NOMO-1 (cell line): Measurements from ENCODE around the gene SHE.
A peak's percentile ranks its signal among the peaks of the same experiment; 100 is the strongest.

Experiments
- DNase-seq, 2 experiments: peaks; one replicate each; lab custom pipeline; 2025; ENCODE audit not compliant: unreplicated experiment in 2 of 2; lab: John Stamatoyannopoulos, UW

SHE gene

GRCh38 chr1:154453161-154453560, 49.1 kb downstream of the SHE start:
- DNase-seq = no peak

GRCh38 chr1:154448331-154448811, 53.8 kb downstream of the SHE start:
- no peak for DNase-seq

- DNase-seq = no peak
Measured at GRCh38 chr1:154446789-154447188, 55.4 kb downstream of the SHE start.

- no peak for DNase-seq
Measured at GRCh38 chr1:154446292-154446691, 55.9 kb downstream of the SHE start.

DNA sequence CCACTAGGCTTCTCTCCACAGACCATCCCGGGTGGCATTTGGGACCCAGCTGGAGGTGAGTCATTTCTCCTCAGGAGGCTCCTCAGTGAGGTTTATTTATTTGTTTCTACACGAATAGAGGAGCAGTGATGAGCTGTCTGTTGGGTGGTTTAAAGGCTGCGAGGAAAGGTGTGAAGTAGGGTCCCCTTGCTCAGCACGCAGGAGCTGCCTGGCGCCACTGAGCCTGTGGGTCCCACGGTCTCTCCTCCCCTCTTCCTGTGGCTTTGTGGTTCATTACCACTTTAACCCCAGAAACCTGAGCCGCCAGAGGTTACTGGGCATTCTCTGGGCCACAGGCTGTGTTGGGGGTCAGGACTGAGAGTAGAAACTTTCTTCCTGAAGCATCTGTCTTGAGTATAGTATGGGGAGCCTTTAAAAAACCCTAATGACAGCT, 57.2 kb downstream of the SHE start:
- DNase-seq = no peak

GRCh38 chr1:154443274-154444013, 58.8 kb downstream of the SHE start:
- DNase-seq = no peak

DNA sequence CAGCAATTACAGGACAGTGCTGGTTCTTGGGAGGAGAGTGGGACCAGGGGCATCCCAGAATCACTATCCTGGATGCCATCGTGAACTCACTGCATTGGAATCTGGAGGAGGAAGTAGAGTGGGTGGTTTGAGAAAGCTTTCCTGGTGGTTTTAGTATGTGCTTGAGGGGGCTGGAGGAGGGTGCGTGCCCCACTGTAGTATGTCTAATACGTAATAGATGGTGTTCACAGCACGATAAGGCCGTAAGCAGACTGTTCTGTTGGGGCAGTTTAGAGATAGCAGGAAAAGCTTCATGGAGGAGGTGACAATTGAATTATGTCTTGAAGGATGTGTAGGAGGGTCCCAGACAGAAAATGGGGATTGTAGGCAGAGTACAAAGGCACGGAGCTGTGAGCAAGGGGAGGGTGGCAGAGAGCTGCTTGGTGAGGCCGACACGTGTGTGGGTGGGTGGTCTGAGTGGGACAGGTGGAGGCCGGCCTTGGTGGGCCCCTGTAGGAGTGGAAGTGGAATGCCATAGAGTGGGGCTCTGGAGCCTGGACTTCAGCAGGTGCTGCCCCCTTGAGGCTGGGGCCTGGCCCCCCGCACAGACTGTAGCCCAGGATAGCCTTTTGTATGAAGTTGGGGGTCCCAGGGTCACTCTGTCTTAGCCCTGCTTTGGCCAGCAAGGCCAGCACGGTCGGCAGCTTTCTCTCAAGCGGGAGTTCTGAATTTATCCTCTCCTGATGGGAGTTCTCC, 60.0 kb downstream of the SHE start:
- no peak for DNase-seq

DNA sequence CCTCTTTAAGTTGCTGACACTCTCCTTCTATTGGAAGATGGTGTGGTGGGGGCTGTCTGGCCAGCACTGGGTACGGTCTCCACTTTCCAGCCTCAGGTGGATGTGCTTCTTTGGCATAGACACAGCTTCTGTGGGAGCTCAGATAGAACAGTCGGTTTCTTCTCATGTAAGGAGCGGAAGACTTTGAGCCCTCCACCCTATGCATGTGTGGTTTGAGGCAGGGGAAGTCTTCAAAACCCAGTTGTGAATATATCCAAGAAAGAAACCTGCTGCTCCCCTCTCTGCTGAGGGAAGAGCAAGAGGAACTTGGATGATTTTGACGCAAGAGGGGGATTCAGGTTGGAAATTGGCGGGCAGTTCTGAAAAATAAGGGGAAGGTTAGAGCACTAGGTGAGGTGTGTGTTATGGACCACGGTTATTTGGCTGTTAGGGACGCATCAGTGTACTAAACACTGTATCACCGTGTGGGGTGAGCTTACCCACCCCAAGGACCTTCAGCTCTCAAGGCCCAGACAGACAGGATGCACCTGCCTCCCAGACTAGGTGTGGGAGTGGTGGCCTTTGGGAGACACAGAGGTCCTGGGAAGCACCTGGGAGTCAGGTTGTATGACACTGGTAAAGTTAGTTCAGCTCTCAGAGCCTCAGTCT, 60.8 kb downstream of the SHE start:
- no peak for DNase-seq

GRCh38 chr1:154440036-154440804, 62.0 kb downstream of the SHE start:
- no peak for DNase-seq

DNA sequence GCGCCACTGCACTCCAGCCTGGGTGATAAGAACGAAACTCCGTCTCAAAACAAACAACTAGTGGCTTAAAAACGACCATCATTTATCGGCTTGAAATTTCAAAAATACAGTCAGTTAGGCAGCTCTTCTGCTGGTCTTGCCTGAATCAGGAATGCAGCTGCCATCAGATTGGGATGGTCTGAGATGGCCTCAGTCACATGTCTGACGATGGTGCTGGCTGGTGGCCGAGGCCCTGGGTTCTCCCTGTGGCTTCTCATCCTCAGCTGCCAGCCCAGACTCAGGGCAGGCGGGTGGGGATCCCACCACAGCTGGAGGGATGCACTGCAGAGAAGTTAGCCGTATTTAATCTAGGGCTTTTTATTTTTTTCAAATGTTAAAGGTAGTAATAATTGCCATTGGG, 65.8 kb downstream of the SHE start:
- no peak for DNase-seq

DNA sequence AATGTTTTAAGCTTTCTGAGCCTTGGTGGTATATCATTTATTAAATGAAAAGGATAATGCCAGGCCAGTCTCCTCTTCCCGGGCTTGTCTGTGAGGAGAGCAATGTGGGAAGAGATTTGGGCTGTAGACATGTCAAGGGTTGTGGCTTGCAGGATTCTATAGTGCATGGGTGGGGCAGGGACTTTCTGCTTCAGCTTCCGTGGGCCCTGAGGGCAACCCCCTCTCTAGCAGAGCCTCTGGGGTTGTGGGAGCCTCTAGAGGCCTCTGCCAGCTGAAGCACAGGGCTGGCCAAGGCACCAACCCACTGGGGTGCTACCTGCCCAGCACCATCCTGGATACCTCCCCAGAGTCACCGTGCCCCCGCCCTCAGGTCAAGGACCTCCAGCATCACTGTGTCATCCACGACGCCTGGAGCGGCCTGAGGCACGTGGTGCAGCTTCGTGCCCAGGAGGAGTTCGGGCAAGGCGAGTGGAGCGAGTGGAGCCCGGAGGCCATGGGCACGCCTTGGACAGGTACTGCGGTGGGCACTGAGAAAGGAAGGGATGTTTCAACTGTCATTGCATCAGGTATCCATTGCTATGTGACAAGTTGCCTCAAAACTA, 66.5 kb downstream of the SHE start:
- DNase-seq = no peak

- no peak for DNase-seq
Measured at GRCh38 chr1:154434346-154435085, 67.7 kb downstream of the SHE start.

DNA sequence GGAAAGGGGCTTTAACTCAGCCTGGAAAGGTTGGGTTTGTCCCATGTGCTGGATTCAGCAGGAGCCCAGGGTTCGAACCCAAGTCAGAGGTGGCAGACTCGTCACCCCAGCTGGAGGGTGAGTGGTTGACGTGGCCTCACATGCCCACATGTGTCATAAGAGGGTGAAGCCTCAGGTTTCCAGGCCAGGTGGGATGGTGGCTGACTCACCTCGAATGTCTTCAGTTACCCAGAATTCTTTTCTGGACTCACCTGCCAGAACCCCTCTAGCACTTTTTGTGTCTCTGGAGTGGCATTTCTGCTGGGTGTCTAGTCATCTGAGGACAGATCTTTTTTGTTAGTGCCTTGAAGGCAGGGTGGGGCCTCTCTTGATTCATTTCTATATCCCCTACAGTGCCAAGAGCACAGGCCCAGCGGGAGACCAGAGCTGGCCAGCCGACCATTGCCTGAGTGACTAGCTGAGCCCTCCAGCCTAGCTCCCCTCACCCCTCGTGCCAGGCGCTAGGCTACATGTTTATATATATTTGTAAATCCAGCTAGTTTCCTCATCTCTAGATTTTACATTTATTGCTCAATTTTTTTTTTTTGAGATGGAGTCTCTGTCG, 68.9 kb downstream of the SHE start:
- peak; percentile 6 to 23 for DNase-seq

DNA sequence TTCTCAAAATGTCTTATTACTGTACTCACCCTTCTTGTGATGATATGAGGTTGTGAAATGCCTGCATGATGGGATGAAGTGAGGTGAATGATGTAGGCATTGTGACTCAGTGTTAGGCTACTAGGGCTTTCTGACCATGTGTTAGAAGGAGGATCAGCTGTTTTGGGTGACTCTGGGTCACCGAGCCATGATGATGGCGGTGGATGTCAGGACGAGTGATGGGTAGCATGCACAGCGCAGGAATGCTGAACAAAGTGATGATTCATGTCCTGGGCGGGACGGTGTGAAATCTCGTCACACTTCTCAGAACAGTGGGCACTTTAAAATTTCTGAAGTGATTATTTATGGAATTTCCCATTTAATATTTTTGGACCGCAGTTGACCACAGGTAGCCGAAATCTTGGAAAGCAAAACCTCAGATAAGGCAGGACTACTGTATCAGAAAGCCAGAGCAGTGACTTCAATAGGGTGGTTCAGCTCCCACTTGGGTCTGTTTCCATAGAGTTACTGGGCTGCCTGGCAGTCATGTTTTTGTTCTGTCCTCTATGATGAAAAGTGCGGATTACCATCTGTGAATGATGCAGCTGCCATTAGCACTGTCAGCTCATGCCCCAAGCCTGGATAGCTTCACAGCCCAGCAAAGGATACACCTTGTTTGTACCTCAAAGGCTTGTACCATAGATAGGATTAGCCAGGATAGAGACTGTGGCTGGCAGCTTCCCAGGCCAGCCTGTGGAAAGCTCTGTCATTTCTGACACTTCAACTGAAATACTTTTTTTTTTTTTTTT, 70.4 kb downstream of the SHE start:
- DNase-seq = peak; percentile 10 to 25

- DNase-seq = no peak
Measured at GRCh38 chr1:154430903-154431302, 71.3 kb downstream of the SHE start.

DNA sequence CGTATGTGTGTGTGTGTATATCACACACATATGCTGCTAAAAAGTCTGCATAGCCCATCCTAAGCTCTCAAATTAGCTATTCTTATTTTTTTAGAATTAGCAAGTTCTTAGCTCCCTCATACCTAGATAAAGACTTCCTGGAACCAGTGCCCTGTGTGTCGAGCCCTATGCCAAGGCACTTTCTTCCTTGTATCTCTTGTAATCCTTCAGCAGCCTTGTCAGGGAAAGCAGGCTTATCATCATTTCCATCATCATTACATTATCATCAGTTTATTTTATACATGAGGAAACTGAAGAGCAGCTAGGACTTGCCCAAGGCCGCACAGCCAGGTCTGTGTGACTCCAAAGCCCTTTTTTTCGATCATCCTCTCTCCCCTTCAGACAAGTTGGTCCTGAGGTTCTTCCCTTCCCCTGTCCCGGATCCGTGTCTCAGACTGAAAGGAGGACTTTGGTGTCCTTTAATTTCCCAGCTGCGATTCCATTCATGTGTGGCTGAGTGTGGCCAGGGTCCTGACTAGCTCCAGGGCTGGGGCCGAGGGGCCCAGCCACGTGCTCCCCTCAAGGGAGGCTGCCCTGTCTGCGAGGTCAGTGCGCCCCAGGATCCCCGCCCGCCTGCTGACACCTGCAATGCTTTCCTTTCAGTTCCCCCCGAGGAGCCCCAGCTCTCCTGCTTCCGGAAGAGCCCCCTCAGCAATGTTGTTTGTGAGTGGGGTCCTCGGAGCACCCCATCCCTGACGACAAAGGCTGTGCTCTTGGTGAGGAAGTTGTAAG, 72.2 kb downstream of the SHE start:
- DNase-seq = no peak
